GM12873 (cell line): ENCODE results near the gene BPIFB4.

ENCODE experiments used
- TF ChIP-seq, protein P1 (sequence below): IDR thresholded peaks from 2 replicates; pipeline ENCODE4 v1.5.1; 2012; ENCODE audit warnings: low read depth, mild to moderate bottlenecking, moderate library complexity, low read length, control low read depth; ENCODE audit not compliant: insufficient read depth; ENCODE audit errors: missing control alignments

BPIFB4 gene

DNA sequence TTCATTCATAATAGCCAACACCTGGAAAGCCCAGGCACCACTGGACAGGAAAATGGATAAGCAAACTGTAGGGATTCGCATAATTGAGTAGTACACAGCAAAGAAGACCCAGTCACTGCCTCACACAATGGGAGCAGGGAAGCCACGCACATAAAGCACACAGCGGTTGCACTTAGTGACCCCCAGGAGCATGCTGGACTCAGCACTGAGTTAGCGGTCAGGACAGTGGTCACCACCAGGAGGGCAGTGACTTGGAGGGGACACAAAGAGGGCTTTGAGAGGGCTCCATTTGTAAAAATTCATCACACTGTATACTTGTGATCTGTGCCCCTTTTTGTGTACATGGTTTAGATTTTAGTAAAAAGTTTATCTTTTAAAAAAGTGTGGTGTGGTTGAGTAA is 28.1 kb upstream of the BPIFB4 start:
- TF ChIP-seq, protein P1, sequence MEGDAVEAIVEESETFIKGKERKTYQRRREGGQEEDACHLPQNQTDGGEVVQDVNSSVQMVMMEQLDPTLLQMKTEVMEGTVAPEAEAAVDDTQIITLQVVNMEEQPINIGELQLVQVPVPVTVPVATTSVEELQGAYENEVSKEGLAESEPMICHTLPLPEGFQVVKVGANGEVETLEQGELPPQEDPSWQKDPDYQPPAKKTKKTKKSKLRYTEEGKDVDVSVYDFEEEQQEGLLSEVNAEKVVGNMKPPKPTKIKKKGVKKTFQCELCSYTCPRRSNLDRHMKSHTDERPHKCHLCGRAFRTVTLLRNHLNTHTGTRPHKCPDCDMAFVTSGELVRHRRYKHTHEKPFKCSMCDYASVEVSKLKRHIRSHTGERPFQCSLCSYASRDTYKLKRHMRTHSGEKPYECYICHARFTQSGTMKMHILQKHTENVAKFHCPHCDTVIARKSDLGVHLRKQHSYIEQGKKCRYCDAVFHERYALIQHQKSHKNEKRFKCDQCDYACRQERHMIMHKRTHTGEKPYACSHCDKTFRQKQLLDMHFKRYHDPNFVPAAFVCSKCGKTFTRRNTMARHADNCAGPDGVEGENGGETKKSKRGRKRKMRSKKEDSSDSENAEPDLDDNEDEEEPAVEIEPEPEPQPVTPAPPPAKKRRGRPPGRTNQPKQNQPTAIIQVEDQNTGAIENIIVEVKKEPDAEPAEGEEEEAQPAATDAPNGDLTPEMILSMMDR = no peak

DNA sequence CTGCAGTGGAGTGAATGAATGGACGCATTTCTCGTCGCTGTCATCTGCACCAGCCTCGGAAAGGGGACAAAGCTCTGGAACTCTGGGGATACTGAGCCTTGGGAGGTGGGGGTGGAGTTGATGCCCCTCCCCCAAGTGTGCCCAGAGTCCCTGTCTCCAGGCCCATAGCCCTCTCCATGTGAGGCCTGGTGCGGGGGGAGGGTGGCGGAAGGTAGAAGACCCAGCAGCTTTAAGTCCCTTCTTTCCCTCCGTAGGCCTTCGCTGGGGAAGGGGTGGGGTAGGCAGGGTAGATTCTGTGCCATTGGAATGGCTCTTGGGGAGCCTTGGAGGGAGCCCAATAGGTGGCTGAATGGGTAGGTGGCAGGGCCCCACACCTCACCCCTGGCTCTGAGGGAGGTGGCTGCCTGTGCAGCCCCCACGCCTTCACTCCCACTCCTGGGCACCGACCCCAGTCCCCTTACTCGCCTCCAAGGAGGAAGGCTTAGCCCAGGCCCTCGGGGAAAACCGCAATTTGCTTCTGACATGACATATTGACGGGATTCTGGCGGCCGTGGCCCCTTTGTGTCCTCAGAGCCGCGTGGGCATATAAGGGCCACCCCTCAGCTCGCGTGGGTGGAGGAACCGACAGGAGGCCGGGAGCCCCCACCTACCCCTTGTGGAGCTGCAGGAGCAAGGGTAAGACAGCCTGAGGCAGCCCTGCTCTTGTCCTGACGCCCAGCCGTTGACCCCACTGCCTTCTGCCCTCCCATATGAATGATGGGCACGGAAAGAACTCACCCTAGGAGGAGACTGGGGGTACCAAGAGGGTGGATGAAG is 25.9 kb upstream of the BPIFB4 start, which contains the start of gene BPIFB3:
BPIFB3 (plus strand) TSS at position 613 of the 816 bp plus-strand sequence. CDS start 1,533 bp downstream, outside the sequence.
- TF ChIP-seq, protein P1 = no peak

DNA sequence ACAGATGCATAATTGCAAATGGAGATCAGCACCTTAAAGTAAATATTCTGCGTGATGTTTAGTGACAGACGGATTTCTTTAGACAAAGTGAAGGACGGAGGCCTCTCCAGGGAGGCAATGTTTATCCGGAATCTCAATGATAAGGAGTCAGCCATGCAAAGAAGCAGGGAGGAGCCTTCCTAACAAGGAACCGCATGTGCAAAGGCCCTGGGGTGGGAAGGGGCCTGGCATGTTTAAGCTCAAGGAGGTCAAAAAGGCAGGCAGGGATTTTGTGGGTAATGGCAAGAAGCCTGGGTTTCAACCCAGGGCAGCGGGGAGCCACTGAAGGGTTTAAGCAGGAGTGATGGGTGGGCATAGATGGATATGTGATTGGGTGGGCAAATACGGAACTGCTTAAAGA is 25.1 kb upstream of the BPIFB4 start:
- TF ChIP-seq, protein P1 = no peak

- TF ChIP-seq, protein P1 = no peak
Observed at GRCh38 chr20:33054791-33055190, 24.7 kb upstream of the BPIFB4 start.

- TF ChIP-seq, protein P1 = no peak
Observed at GRCh38 chr20:33059136-33059535, 20.3 kb upstream of the BPIFB4 start.

- TF ChIP-seq, protein P1 = no peak
Observed at GRCh38 chr20:33059741-33060390, 19.6 kb upstream of the BPIFB4 start.

DNA sequence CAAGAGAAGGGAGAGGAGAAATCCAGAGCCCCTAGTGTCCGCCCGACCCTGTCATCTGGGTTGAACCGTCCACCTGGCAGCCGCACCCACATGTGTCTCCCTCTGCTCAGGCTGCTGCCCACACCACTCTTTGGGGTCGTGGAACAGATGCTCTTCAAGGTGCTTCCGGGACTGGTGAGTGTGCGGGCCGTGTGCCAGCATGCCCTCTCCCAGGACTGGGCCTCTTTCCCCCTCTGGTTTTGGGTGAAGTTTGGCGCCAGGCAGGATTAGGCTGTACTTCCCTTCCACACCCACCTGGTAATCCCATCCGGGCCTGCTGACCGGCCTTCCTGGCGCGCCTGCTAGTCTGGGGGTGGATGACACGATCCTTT is 17.8 kb upstream of the BPIFB4 start:
- TF ChIP-seq, protein P1 = no peak
